SK-N-MC (cell line): Measurements from ENCODE around the gene CCDC127.

Experiments
- EZH2 ChIP-seq: fragments of 200-600 bp; sonication (generic); IDR thresholded peaks from one replicate; pipeline ENCODE4 v1.6.1; 2017; ENCODE audit warnings: antibody characterized with exemption
- POLR2AphosphoS5 ChIP-seq: IDR thresholded peaks from 2 replicates; pipeline ENCODE4 v1.6.1; 2012; ENCODE audit warnings: mild to moderate bottlenecking, low read depth, low read length, borderline replicate concordance

DNA sequence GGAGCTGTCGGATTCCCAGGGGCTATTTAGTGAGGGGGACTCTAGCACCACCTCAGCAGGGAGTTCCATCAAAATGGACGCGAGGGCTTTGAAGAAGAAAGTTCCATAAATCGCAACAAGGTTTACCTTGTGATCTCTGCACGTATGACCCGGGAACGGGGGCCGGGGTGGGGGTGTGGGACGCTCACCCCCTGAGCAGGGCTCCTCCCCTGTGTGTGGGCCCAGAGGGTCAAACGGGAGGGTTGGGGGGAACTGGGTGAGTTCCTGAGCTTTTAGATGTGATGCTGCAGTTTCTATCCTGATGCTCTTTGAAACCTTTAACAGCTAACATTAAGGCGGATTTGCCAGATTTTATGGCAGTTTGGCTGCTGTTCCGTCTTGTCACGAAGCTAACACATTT lies 45.5 kb downstream of the CCDC127 start:
- TF ChIP-seq POLR2AphosphoS5 (no peak), EZH2 (no peak)
